ENCODE data around the gene CCND3.

Gene CCND3

GRCh38 chr6:41963371-41963770, 21.8 kb upstream of the CCND3 start:
- no peak for DNase-seq (ENCODE audit: extremely low read depth, low read depth)
- TF ChIP-seq CTCF (IDR thresholded peaks at IDR 0.05; ENCODE audit: low read depth, low read length), result no peak

GRCh38 chr6:41960028-41960427, 18.4 kb upstream of the CCND3 start:
- DNase-seq (ENCODE audit: extremely low read depth, low read depth), result no peak
- TF ChIP-seq CTCF (IDR thresholded peaks at IDR 0.05; ENCODE audit: low read depth, low read length), result no peak

- TF ChIP-seq CTCF (IDR thresholded peaks at IDR 0.05; ENCODE audit: low read depth, low read length), result no peak
- no peak for DNase-seq (ENCODE audit: extremely low read depth, low read depth)
Measured at GRCh38 chr6:41958022-41958856, 16.6 kb upstream of the CCND3 start.

GRCh38 chr6:41957117-41957516, 15.5 kb upstream of the CCND3 start:
- TF ChIP-seq CTCF (IDR thresholded peaks at IDR 0.05; ENCODE audit: low read depth, low read length), result no peak
- no peak for DNase-seq (ENCODE audit: extremely low read depth, low read depth)

- no peak for DNase-seq (ENCODE audit: extremely low read depth, low read depth)
- TF ChIP-seq CTCF (IDR thresholded peaks at IDR 0.05; ENCODE audit: low read depth, low read length), result no peak
Measured at GRCh38 chr6:41955412-41955811, 13.8 kb upstream of the CCND3 start.

GRCh38 chr6:41954668-41955067, 13.1 kb upstream of the CCND3 start:
- TF ChIP-seq CTCF (IDR thresholded peaks at IDR 0.05; ENCODE audit: low read depth, low read length), result no peak

GRCh38 chr6:41947581-41948220, 6.1 kb upstream of the CCND3 start:
- DNase-seq (ENCODE audit: extremely low read depth, low read depth), result no peak
- no peak for TF ChIP-seq CTCF (IDR thresholded peaks at IDR 0.05; ENCODE audit: low read depth, low read length)

More at GRCh38 chr6:41954668-41955067, 13.1 kb upstream of the CCND3 start:
- no peak for DNase-seq (ENCODE audit: extremely low read depth, low read depth)

Measured in AG09319 (cell line).